OCI-M2 (cell line): ENCODE measurements around the gene CSH1.
"Not testable (repeated sequence)": the region's sequence is repeated elsewhere in the genome, so short reads cannot be mapped to it uniquely, and the experiment has no call there.

ENCODE experiments used
- DNase-seq: peaks from one replicate; lab custom pipeline; 2025; ENCODE audit not compliant: unreplicated experiment; lab: John Stamatoyannopoulos, UW

CSH1 gene

GRCh38 chr17:63896524-63897354, at the start of gene CSH1:
Gene CSH1, minus strand, starts transcription at chr17:63896574. Its CDS starts 63 bp downstream, at chr17:63896511.
- not testable (repeated sequence) for DNase-seq

- DNase-seq, result no peak
Measured at GRCh38 chr17:63945784-63946439, 49.5 kb upstream of the CSH1 start.

- DNase-seq, result no peak
Measured at GRCh38 chr17:63944736-63945499, 48.5 kb upstream of the CSH1 start.

GRCh38 chr17:63943745-63944144, 47.4 kb upstream of the CSH1 start:
- DNase-seq, result no peak

- no peak for DNase-seq
Measured at GRCh38 chr17:63942309-63942985, 46.1 kb upstream of the CSH1 start.

- DNase-seq, result no peak
Measured at GRCh38 chr17:63941751-63942150, 45.4 kb upstream of the CSH1 start.

GRCh38 chr17:63941162-63941561, 44.8 kb upstream of the CSH1 start:
- DNase-seq, result no peak

- no peak for DNase-seq
Measured at GRCh38 chr17:63940584-63940983, 44.2 kb upstream of the CSH1 start.

GRCh38 chr17:63939884-63940283, 43.5 kb upstream of the CSH1 start:
- DNase-seq, result no peak

GRCh38 chr17:63939401-63939800, 43.0 kb upstream of the CSH1 start:
- DNase-seq, result no peak

GRCh38 chr17:63937920-63938319, 41.5 kb upstream of the CSH1 start:
- DNase-seq, result no peak

GRCh38 chr17:63937319-63937718, 40.9 kb upstream of the CSH1 start:
- no peak for DNase-seq

GRCh38 chr17:63934183-63935112, 38.1 kb upstream of the CSH1 start:
- no peak for DNase-seq

GRCh38 chr17:63933598-63933997, 37.2 kb upstream of the CSH1 start:
- DNase-seq, result no peak

- no peak for DNase-seq
Measured at GRCh38 chr17:63932721-63933120, 36.3 kb upstream of the CSH1 start.

GRCh38 chr17:63931981-63932561, 35.7 kb upstream of the CSH1 start, which contains the start of gene CD79B:
Gene CD79B, minus strand, starts transcription at chr17:63932331. Its CDS starts 70 bp downstream, at chr17:63932261.
- DNase-seq, result no peak

GRCh38 chr17:63930951-63931575, 34.7 kb upstream of the CSH1 start:
- DNase-seq, result no peak

- no peak for DNase-seq
Measured at GRCh38 chr17:63929860-63930766, 33.7 kb upstream of the CSH1 start.
